Activated naive CD8-positive, alpha-beta T cell treated with anti-CD3 and anti-CD28 coated beads for 36 hours (primary cell): ENCODE results near the gene SMC3. TPM values are rescaled to one million over a fixed set of nuclear protein-coding genes. Genes with fewer than 3 reads are reported as not detected.
A peak's percentile ranks its signal among the peaks of the same experiment; 100 is the strongest.
"Not testable (repeated sequence)": the region's sequence is repeated elsewhere in the genome, so short reads cannot be mapped to it uniquely, and the experiment has no call there.

Experiments used
- DNase-seq: peaks from one replicate; pipeline ENCODE4 v3.0.0; 2021
- H3K27ac Mint-ChIP-seq: one replicate; pipeline ENCODE4 v1.8.0; 2022; ENCODE audit warnings: mild to moderate bottlenecking, moderate library complexity, mixed read lengths
- H3K27me3 Mint-ChIP-seq: one replicate; pipeline ENCODE4 v1.8.0; 2022; ENCODE audit warnings: mild to moderate bottlenecking, mixed read lengths
- H3K36me3 Mint-ChIP-seq: one replicate; pipeline ENCODE4 v1.8.0; 2021; ENCODE audit warnings: mild to moderate bottlenecking, mixed read lengths
- H3K4me1 Mint-ChIP-seq: one replicate; pipeline ENCODE4 v1.8.0; 2021; ENCODE audit warnings: mixed read lengths
- H3K4me3 Mint-ChIP-seq: one replicate; pipeline ENCODE4 v1.8.0; 2022; ENCODE audit warnings: mild to moderate bottlenecking, moderate library complexity, mixed read lengths
- H3K9me3 Mint-ChIP-seq: one replicate; pipeline ENCODE4 v1.8.0; 2022; ENCODE audit warnings: mixed read lengths
- total RNA-seq, 2 experiments: library from RNA; stranded (reverse); gene quantifications; one replicate each; pipeline ENCODE4 v1.2.3, GENCODE V29; 2021

The SMC3 gene
- 10 to 100 TPM; 75.6 to 76.5 TPM for total RNA-seq

GRCh38 chr10:110567201-110568054 lies at the start of gene SMC3:
Gene SMC3, plus strand, starts transcription at chr10:110567695. Its CDS starts 122 bp downstream, at chr10:110567817.
- peak; percentile 93 for DNase-seq
- H3K4me1 Mint-ChIP-seq: peaks cover 37% of the 10 kb centered on the region
- peaks cover 3% of the 10 kb centered on the region for H3K27me3 Mint-ChIP-seq
- no peaks in the 10 kb centered on the region for H3K9me3 Mint-ChIP-seq
- peaks cover 14% of the 10 kb centered on the region for H3K36me3 Mint-ChIP-seq
- peak within 1 kb of the TSS; percentile 99 for H3K27ac Mint-ChIP-seq
- peak within 1 kb of the TSS; percentile 95 for H3K4me3 Mint-ChIP-seq

GRCh38 chr10:110522365-110522988 lies 45.0 kb upstream of the SMC3 start:
- no peak for DNase-seq
- no peak overlapping the region for H3K27ac Mint-ChIP-seq

GRCh38 chr10:110523736-110524135 lies 43.8 kb upstream of the SMC3 start:
- DNase-seq: no peak
- H3K4me1 Mint-ChIP-seq: peaks cover 36% of the 10 kb centered on the region
- no peaks in the 10 kb centered on the region for H3K36me3 Mint-ChIP-seq
- no peak overlapping the region for H3K27ac Mint-ChIP-seq
- H3K27me3 Mint-ChIP-seq: no peaks in the 10 kb centered on the region
- no peaks in the 10 kb centered on the region for H3K9me3 Mint-ChIP-seq
- no peak overlapping the region for H3K4me3 Mint-ChIP-seq

More at GRCh38 chr10:110522365-110522988, 45.0 kb upstream of the SMC3 start:
- Mint-ChIP-seq H3K4me1 (peaks cover 24% of the 10 kb centered on the region), H3K4me3 (no peak overlapping the region), H3K36me3 (no peaks in the 10 kb centered on the region), H3K27me3 (no peaks in the 10 kb centered on the region), H3K9me3 (no peaks in the 10 kb centered on the region)

- Mint-ChIP-seq H3K4me3 (no peak overlapping the region), H3K4me1 (peaks cover 42% of the 10 kb centered on the region), H3K27ac (peak overlapping the region; percentile 7), H3K36me3 (no peaks in the 10 kb centered on the region), H3K9me3 (no peaks in the 10 kb centered on the region), H3K27me3 (no peaks in the 10 kb centered on the region)
- no peak for DNase-seq
Measured at GRCh38 chr10:110524179-110524858, 43.2 kb upstream of the SMC3 start.

- DNase-seq: no peak
- Mint-ChIP-seq H3K36me3 (no peaks in the 10 kb centered on the region), H3K4me1 (peaks cover 47% of the 10 kb centered on the region), H3K4me3 (no peak overlapping the region), H3K9me3 (no peaks in the 10 kb centered on the region), H3K27ac (peak overlapping the region; percentile 7), H3K27me3 (no peaks in the 10 kb centered on the region)
Measured at GRCh38 chr10:110524859-110525232, 42.6 kb upstream of the SMC3 start.

GRCh38 chr10:110525349-110526260 lies 41.9 kb upstream of the SMC3 start:
- DNase-seq: no peak
- H3K27me3 Mint-ChIP-seq: peaks cover 3% of the 10 kb centered on the region
- no peaks in the 10 kb centered on the region for H3K36me3 Mint-ChIP-seq
- no peak overlapping the region for H3K27ac Mint-ChIP-seq
- no peaks in the 10 kb centered on the region for H3K9me3 Mint-ChIP-seq
- H3K4me1 Mint-ChIP-seq: peaks cover 53% of the 10 kb centered on the region
- H3K4me3 Mint-ChIP-seq: no peak overlapping the region

GRCh38 chr10:110527731-110528171 lies 39.7 kb upstream of the SMC3 start:
- Mint-ChIP-seq H3K36me3 (no peaks in the 10 kb centered on the region), H3K4me3 (no peak overlapping the region), H3K27me3 (peaks cover 7% of the 10 kb centered on the region), H3K27ac (peak overlapping the region; percentile 91), H3K9me3 (no peaks in the 10 kb centered on the region), H3K4me1 (peaks cover 51% of the 10 kb centered on the region)
- no peak for DNase-seq

GRCh38 chr10:110528224-110528996 lies 39.1 kb upstream of the SMC3 start:
- peaks cover 54% of the 10 kb centered on the region for H3K4me1 Mint-ChIP-seq
- H3K9me3 Mint-ChIP-seq: no peaks in the 10 kb centered on the region
- H3K36me3 Mint-ChIP-seq: no peaks in the 10 kb centered on the region
- no peak for DNase-seq
- H3K27ac Mint-ChIP-seq: peak overlapping the region; percentile 91
- H3K4me3 Mint-ChIP-seq: peak overlapping the region; percentile 55
- H3K27me3 Mint-ChIP-seq: peaks cover 7% of the 10 kb centered on the region

GRCh38 chr10:110528997-110529524 lies 38.4 kb upstream of the SMC3 start:
- peaks cover 53% of the 10 kb centered on the region for H3K4me1 Mint-ChIP-seq
- H3K9me3 Mint-ChIP-seq, H3K27me3 Mint-ChIP-seq, H3K36me3 Mint-ChIP-seq: not testable (repeated sequence)
- peak; percentile 57 for DNase-seq
- H3K4me3 Mint-ChIP-seq: peak overlapping the region; percentile 55
- peak overlapping the region; percentile 91 for H3K27ac Mint-ChIP-seq

- Mint-ChIP-seq H3K9me3 (no peaks in the 10 kb centered on the region), H3K36me3 (no peaks in the 10 kb centered on the region), H3K4me3 (no peak overlapping the region), H3K27me3 (peaks cover 7% of the 10 kb centered on the region), H3K4me1 (peaks cover 51% of the 10 kb centered on the region), H3K27ac (peak overlapping the region; percentile 91)
- peak; percentile 22 for DNase-seq
Measured at GRCh38 chr10:110529596-110530011, 37.9 kb upstream of the SMC3 start.

GRCh38 chr10:110530131-110530831 lies 37.2 kb upstream of the SMC3 start:
- H3K4me1 Mint-ChIP-seq: peaks cover 58% of the 10 kb centered on the region
- peaks cover 7% of the 10 kb centered on the region for H3K27me3 Mint-ChIP-seq
- peak overlapping the region; percentile 91 for H3K27ac Mint-ChIP-seq
- peak; percentile 38 for DNase-seq
- no peak overlapping the region for H3K4me3 Mint-ChIP-seq
- H3K9me3 Mint-ChIP-seq: no peaks in the 10 kb centered on the region
- H3K36me3 Mint-ChIP-seq: no peaks in the 10 kb centered on the region

- Mint-ChIP-seq H3K4me3 (no peak overlapping the region), H3K27me3 (peaks cover 7% of the 10 kb centered on the region), H3K4me1 (peaks cover 65% of the 10 kb centered on the region), H3K9me3 (no peaks in the 10 kb centered on the region), H3K27ac (no peak overlapping the region), H3K36me3 (no peaks in the 10 kb centered on the region)
- DNase-seq: no peak
Measured at GRCh38 chr10:110531687-110532086, 35.8 kb upstream of the SMC3 start.

- DNase-seq, H3K4me3 Mint-ChIP-seq, H3K27ac Mint-ChIP-seq, H3K9me3 Mint-ChIP-seq, H3K27me3 Mint-ChIP-seq, H3K36me3 Mint-ChIP-seq: not testable (repeated sequence)
- peaks cover 66% of the 10 kb centered on the region for H3K4me1 Mint-ChIP-seq
Measured at GRCh38 chr10:110532628-110533027, 34.9 kb upstream of the SMC3 start.
